ENCODE data around the gene GLIS2. TPM values are rescaled to one million over a fixed set of nuclear protein-coding genes. Genes with fewer than 3 reads are reported as not detected.

The GLIS2 gene
- total RNA-seq, 1 experiment from 2014 or later, result 18.2 TPM

GRCh38 chr16:4386951-4387565 is 71.2 kb downstream of the GLIS2 start:
- Histone ChIP-seq H3K36me3 (ENCODE audit: control insufficient read depth in 1 of 2, insufficient read depth in 2 of 2, low read length in 2 of 2) (no peaks in the 10 kb centered on the region), H2AFZ (ENCODE audit: low read depth, low read length, poor library complexity, severe bottlenecking) (no peak overlapping the region), H3K9me3 (ENCODE audit: control insufficient read depth in 1 of 2, insufficient read depth in 1 of 2, low read depth in 1 of 2, low read length in 2 of 2) (no peaks in the 10 kb centered on the region), H3K27ac (ENCODE audit: low read depth, low read length) (no peak overlapping the region), H3K4me3 (replicated peaks in 1 of 2; ENCODE audit: low read depth in 1 of 2, low read length in 2 of 2) (no peak overlapping the region), H3K4me1 (ENCODE audit: control insufficient read depth in 1 of 2, insufficient read depth in 2 of 2, low read length in 2 of 2) (peaks cover 0 to 3% of the 10 kb centered on the region in 2 experiments; a peak in 1 of 4 replicates), H3K79me2 (ENCODE audit: insufficient read depth, low read length) (no peaks in the 10 kb centered on the region), H3K27me3 (ENCODE audit: insufficient read depth, low read length) (no peaks in the 10 kb centered on the region), H3K9me2 (ENCODE audit: insufficient read depth) (no peaks in the 10 kb centered on the region), H3K9ac (ENCODE audit: low read length) (no peak overlapping the region), H4K20me1 (ENCODE audit: insufficient read depth) (no peaks in the 10 kb centered on the region), H3K4me2 (ENCODE audit: low read length) (no peak overlapping the region)
- no TSS peak for BruUV-seq (replicated peaks)
- POLR2A ChIA-PET, result no interaction called here
- DNase-seq (ENCODE audit: low read depth, low spot score) (no peak), ATAC-seq (no peak)
- TF ChIP-seq, protein P1, sequence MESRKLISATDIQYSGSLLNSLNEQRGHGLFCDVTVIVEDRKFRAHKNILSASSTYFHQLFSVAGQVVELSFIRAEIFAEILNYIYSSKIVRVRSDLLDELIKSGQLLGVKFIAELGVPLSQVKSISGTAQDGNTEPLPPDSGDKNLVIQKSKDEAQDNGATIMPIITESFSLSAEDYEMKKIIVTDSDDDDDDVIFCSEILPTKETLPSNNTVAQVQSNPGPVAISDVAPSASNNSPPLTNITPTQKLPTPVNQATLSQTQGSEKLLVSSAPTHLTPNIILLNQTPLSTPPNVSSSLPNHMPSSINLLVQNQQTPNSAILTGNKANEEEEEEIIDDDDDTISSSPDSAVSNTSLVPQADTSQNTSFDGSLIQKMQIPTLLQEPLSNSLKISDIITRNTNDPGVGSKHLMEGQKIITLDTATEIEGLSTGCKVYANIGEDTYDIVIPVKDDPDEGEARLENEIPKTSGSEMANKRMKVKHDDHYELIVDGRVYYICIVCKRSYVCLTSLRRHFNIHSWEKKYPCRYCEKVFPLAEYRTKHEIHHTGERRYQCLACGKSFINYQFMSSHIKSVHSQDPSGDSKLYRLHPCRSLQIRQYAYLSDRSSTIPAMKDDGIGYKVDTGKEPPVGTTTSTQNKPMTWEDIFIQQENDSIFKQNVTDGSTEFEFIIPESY (IDR thresholded peaks at IDR 0.05; ENCODE audit: extremely low read depth, insufficient replicate concordance, low read length), result no peak
- no peak for TF ChIP-seq POLR2A (IDR thresholded peaks at IDR 0.05; ENCODE audit: borderline replicate concordance, extremely low read depth, insufficient read depth, insufficient read length)
- TF ChIP-seq TCF7L2 (IDR thresholded peaks at IDR 0.05; ENCODE audit: borderline replicate concordance, extremely low read depth, insufficient read depth, insufficient read length), result no peak
- TF ChIP-seq POLR2AphosphoS5 (IDR thresholded peaks at IDR 0.05; ENCODE audit: low read depth, low read length), result no peak
- TF ChIP-seq EZH2 (IDR thresholded peaks at IDR 0.05), result no peak
- no peak for TF ChIP-seq CBX3 (IDR thresholded peaks at IDR 0.05; ENCODE audit: low read depth)
- no peak for TF ChIP-seq EGR1 (IDR thresholded peaks at IDR 0.05; ENCODE audit: low read depth)
- no peak for TF ChIP-seq RAD21 (IDR thresholded peaks at IDR 0.05; ENCODE audit: low read depth)
- TF ChIP-seq JUND (IDR thresholded peaks at IDR 0.05), result no peak
- no peak for TF ChIP-seq CEBPB (IDR thresholded peaks at IDR 0.05; ENCODE audit: low read depth)
- TF ChIP-seq, protein P2, sequence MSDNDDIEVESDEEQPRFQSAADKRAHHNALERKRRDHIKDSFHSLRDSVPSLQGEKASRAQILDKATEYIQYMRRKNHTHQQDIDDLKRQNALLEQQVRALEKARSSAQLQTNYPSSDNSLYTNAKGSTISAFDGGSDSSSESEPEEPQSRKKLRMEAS (IDR thresholded peaks at IDR 0.05), result no peak
- TF ChIP-seq ZFX (IDR thresholded peaks at IDR 0.05), result no peak
- TF ChIP-seq FOSL1 (IDR thresholded peaks at IDR 0.05; ENCODE audit: low read depth), result no peak
- TF ChIP-seq YY1 (IDR thresholded peaks at IDR 0.05; ENCODE audit: extremely low read depth, insufficient replicate concordance, low read depth, low read length), result no peak
- CTCF ChIA-PET, result interaction anchor here (1.7 kb wide), 1 partner anchor 16 kb away, joined by 3 read pairs; no protein-coding TSS in a partner anchor
- intact Hi-C loops (cut with micrococcal nuclease), result no loop called here
- RAD21 ChIA-PET (ENCODE audit: low non-redundant PET in 1 of 2, low total read pairs in 2 of 2, uncharacterized antibody in 2 of 2, unreplicated experiment in 2 of 2), result interaction anchor here in 1 of 2 experiments (0.5 kb wide), 1 partner anchor 276 kb away, joined by 3 read pairs; no protein-coding TSS in a partner anchor
